Psoas muscle (tissue), 8 donors: ENCODE data around the gene UQCRFS1. TPM values are rescaled to one million over a fixed set of nuclear protein-coding genes. Genes with fewer than 3 reads are reported as not detected.

Source experiments
- ATAC-seq, 4 donors: fragments of 200-7000 bp; cut with Tn5 transposase; one replicate each; pipeline ENCODE4 v1.9.1; 2020; ENCODE audit warnings: moderate library complexity in 3 of 4, mild to moderate bottlenecking in 2 of 4
- DNase-seq, 2 donors: peaks; one replicate each; pipeline ENCODE4 v3.0.0-alpha.2; 2020
- H3K27ac ChIP-seq: fragments of 200-600 bp; one replicate; pipeline ENCODE4 v1.8.0; 2022
- H3K27me3 ChIP-seq, 3 donors: fragments of 200-600 bp in 1 of 3; one replicate each; pipeline versions ENCODE4 v1.6.1 to v1.8.0; 2013 to 2022; ENCODE audit warnings: low read length in 2 of 3, mild to moderate bottlenecking in 2 of 3, moderate library complexity in 1 of 3; ENCODE audit not compliant: insufficient read depth in 3 of 3
- H3K36me3 ChIP-seq, 2 donors: fragments of 200-600 bp in 1 of 2; one replicate each; pipeline versions ENCODE4 v1.6.1 to v1.8.0; 2013 to 2022; ENCODE audit warnings: low read depth in 1 of 2, mild to moderate bottlenecking in 1 of 2, moderate library complexity in 1 of 2; ENCODE audit not compliant: insufficient read depth in 1 of 2
- H3K4me1 ChIP-seq: fragments of 200-600 bp; one replicate; pipeline ENCODE4 v1.8.0; 2022
- H3K4me3 ChIP-seq: fragments of 200-600 bp; one replicate; pipeline ENCODE4 v1.8.0; 2022; ENCODE audit warnings: mild to moderate bottlenecking
- H3K9me3 ChIP-seq: fragments of 200-600 bp; one replicate; pipeline ENCODE4 v1.8.0; 2022
- WGBS, 3 donors: extraction: QIAGEN DNeasy Blood & Tissue Kit; methylation state at CpG; one replicate each; pipeline versions ENCODE4 v1.1.6 to v1.1.7; 2013; 5-methylcytosine and 5-hydroxymethylcytosine counted together
- intact Hi-C, 2 donors: fragments of 100-400 bp; cut with DNase I; formaldehyde crosslinking; loops; one replicate each; pipeline versions ENCODE4 v1.11.0 to v1.14.2; 2022
- polyA plus RNA-seq, 3 donors: library from polyadenylated mRNA; stranded (reverse); fragments of 200-250 nt; gene quantifications; one replicate each; pipeline ENCODE4 v1.2.3, GENCODE V29; 2013
- total RNA-seq, 4 donors: library from RNA; stranded (reverse); fragmentation: NEBNext Ultra II Directional in 2 of 4; extraction: Animal tissue kit (Norgen Biotek cat#: 25700) in 2 of 4; gene quantifications; one replicate each; pipeline versions ENCODE4 v1.2.1 to v1.2.4, GENCODE V29; 2021 to 2023
- TF ChIP-seq, protein P1 (sequence below): fragments of 200-600 bp; IDR thresholded peaks from one replicate; pipeline ENCODE4 v1.8.0; 2022; ENCODE audit warnings: antibody characterized with exemption
- donor health status: healthy with polysubstance abuse.
- donor health status: DM: no; HTN: no; CAD: no; lungs with moderate emphysema.
- donor health status: Bipolar disorder and iron deficiency.
- donor health status: healthy.
- donor health status: DM: yes; HTN: yes; CAD: no.
- donor health status: DM: no; HTN: no; CAD: no.
- donor health status: DM: no; HTN: no; CAD: no.
- donor health status: DM: yes; HTN: yes; CAD: no.

Gene UQCRFS1
- total and polyA plus RNA-seq, 7 donors: 102 to 208 (median 108) TPM

- Histone ChIP-seq H3K36me3 (no peaks in the 10 kb centered on the region), H3K4me3 (no peak overlapping the region), H3K9me3 (no peaks in the 10 kb centered on the region), H3K4me1 (no peaks in the 10 kb centered on the region), H3K27ac (no peak overlapping the region), H3K27me3 (peaks cover 0 to 10% (median 5%) of the 10 kb centered on the region in 3 donors)
- 25 to 41% (median 29%) methylated on average over 7 of the region's 7 CpGs for WGBS, 3 donors
- intact Hi-C loops: no loop called here
- TF ChIP-seq, protein P1, sequence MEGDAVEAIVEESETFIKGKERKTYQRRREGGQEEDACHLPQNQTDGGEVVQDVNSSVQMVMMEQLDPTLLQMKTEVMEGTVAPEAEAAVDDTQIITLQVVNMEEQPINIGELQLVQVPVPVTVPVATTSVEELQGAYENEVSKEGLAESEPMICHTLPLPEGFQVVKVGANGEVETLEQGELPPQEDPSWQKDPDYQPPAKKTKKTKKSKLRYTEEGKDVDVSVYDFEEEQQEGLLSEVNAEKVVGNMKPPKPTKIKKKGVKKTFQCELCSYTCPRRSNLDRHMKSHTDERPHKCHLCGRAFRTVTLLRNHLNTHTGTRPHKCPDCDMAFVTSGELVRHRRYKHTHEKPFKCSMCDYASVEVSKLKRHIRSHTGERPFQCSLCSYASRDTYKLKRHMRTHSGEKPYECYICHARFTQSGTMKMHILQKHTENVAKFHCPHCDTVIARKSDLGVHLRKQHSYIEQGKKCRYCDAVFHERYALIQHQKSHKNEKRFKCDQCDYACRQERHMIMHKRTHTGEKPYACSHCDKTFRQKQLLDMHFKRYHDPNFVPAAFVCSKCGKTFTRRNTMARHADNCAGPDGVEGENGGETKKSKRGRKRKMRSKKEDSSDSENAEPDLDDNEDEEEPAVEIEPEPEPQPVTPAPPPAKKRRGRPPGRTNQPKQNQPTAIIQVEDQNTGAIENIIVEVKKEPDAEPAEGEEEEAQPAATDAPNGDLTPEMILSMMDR: no peak
- DNase-seq: no peak
- no peak for ATAC-seq
Measured at GRCh38 chr19:29217616-29218015, 4.7 kb upstream of the UQCRFS1 start.

- DNase-seq (no peak), ATAC-seq (no peak)
- H3K36me3 ChIP-seq: no peaks in the 10 kb centered on the region
- H3K27me3 ChIP-seq: peaks cover 0 to 10% (median 5%) of the 10 kb centered on the region in 3 donors
- WGBS, 3 donors: 70 to 84% (median 81%) methylated on average over 4 of the region's 4 CpGs
- no peaks in the 10 kb centered on the region for H3K9me3 ChIP-seq
- H3K27ac ChIP-seq: no peak overlapping the region
- H3K4me1 ChIP-seq: peaks cover 3% of the 10 kb centered on the region
- intact Hi-C loops: no loop called here
- TF ChIP-seq, protein P1: no peak
- H3K4me3 ChIP-seq: no peak overlapping the region
Measured at GRCh38 chr19:29216021-29216420, 3.1 kb upstream of the UQCRFS1 start.

DNA sequence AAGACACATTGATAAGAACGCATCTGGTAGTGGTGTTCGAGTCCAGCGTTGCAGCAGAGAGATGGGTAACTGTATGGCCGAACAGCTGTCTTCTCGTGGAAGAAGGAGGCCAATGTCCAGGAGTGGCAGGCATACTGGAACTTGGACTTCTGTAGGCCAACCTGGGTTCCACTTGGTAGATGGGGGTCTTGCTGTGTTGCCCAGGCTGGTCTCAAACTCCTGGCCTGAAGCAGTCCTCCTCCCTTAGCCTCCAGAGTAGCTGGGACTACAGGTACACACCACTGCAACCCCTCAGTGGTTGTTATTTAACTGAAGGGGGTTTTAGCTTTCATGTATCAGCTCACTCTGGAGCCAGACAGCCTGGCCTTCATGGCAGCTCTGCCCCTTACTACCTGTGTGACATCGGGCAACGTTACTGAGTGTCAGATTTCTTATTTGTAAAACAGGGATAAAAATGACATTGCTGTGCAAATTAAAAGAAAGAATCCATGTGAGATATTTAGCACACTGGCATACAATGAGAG, 2.4 kb upstream of the UQCRFS1 start:
- Histone ChIP-seq H3K4me3 (no peak overlapping the region), H3K27me3 (peaks cover 0 to 10% (median 5%) of the 10 kb centered on the region in 3 donors), H3K4me1 (peaks cover 3% of the 10 kb centered on the region), H3K27ac (no peak overlapping the region), H3K9me3 (no peaks in the 10 kb centered on the region), H3K36me3 (no peaks in the 10 kb centered on the region)
- intact Hi-C loops: no loop called here
- no peak for DNase-seq
- TF ChIP-seq, protein P1: no peak
- WGBS, 3 donors: 76 to 82% (median 80%) methylated on average over 7 of the region's 7 CpGs
- ATAC-seq: no peak

DNA sequence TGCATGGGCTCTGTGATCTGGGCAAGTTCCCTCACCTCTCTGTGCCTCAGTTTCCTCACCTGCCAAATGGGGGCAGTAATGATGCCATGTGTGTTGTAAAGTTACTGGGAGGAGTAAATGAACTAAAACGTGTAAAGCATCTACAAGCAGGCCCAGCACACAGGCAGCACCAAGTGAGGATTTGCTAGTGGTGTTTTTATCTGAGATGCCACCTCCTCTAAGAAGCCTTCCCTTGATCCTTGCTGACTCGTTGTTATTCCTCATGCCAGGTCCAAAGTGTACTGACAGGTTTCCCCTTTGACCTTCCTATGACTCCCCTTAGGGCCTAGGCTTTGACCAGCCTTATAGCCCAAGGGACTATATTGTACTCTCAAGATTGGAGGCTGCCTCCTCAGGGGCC, 1.5 kb upstream of the UQCRFS1 start:
- intact Hi-C loops: loop anchor here in 1 of 2 donors (5.0 kb wide), 1 partner anchor 43 kb away; no protein-coding TSS in a partner anchor
- H3K4me3 ChIP-seq: no peak overlapping the region
- 65 to 74% (median 70%) methylated on average over 2 of the region's 2 CpGs for WGBS, 3 donors

More for the DNA sequence above, 1.5 kb upstream of the UQCRFS1 start:
- H3K9me3 ChIP-seq: no peaks in the 10 kb centered on the region
- TF ChIP-seq, protein P1: no peak
- H3K36me3 ChIP-seq: no peaks in the 10 kb centered on the region
- ATAC-seq (no peak), DNase-seq (no peak)
- H3K4me1 ChIP-seq: peaks cover 10% of the 10 kb centered on the region
- H3K27me3 ChIP-seq: peaks cover 0 to 8% (median 5%) of the 10 kb centered on the region in 3 donors
- no peak overlapping the region for H3K27ac ChIP-seq
